ENCODE results near the gene MYT1. TPM values are rescaled to one million over a fixed set of nuclear protein-coding genes. Genes with fewer than 3 reads are reported as not detected.

The MYT1 gene
- total RNA-seq, 1 experiment from 2014 or later, result 0.69 TPM

DNA sequence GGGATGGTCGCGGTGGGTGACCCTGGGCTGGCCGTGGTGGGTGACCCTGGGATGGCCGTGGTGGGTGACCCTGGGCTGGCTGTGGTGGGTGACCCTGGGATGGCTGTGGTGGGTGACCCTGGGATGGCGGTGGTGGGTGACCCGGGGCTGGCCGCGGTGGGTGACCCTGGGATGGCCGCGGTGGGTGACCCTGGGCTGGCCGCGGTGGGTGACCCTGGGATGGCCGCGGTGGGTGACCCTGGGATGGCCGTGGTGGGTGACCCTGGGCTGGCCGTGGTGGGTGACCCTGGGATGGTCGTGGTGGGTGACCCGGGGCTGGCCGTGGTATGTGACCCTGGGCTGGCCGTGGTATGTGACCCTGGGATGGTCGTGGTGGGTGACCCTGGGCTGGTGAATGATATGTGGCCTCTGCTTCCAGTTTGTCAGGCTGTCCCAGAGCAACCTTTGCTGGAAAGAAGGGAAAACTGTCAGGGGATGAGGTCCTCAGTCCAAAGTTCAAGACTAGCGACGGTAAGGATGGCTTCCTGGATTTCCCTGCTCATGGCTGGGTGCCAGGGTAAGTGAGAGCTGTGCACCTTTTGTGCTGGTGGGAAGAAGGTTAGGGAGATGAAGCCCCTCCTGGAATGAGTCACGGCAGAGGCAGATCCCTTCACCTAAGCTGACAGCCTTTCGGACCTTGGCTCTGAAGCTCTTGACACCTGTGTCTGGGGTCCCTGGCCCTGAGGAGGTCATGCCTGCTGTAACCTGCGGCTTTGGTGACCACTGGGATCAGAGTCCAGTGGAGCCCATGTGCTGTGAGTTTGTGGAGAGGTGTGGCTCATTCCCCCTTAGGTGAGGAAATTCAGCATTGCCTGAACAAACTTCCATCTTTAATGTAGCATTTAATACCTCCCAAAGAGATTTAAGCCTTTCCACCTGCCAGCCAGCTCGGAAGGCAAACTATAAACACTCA, 72.2 kb downstream of the MYT1 start:
- H3K4me3 ChIP-seq (ENCODE audit: insufficient read depth, low read depth, low read length), result no peak overlapping the region
- H3K27me3 ChIP-seq (ENCODE audit: control insufficient read depth, insufficient read depth, low read length), result no peaks in the 10 kb centered on the region
- H3K36me3 ChIP-seq (replicated peaks; ENCODE audit: control insufficient read depth, insufficient read depth, low read length), result no peaks in the 10 kb centered on the region
- DNase-seq, result no peak

- Histone ChIP-seq H3K4me3 (ENCODE audit: insufficient read depth, low read depth, low read length) (no peak overlapping the region), H3K36me3 (replicated peaks; ENCODE audit: control insufficient read depth, insufficient read depth, low read length) (no peaks in the 10 kb centered on the region), H3K27me3 (ENCODE audit: control insufficient read depth, insufficient read depth, low read length) (no peaks in the 10 kb centered on the region)
- DNase-seq, result no peak
Observed at GRCh38 chr20:64237316-64237715, 73.1 kb downstream of the MYT1 start.

GRCh38 chr20:64238115-64238825, 74.0 kb downstream of the MYT1 start:
- peak; percentile 43 for DNase-seq
- Histone ChIP-seq H3K36me3 (replicated peaks; ENCODE audit: control insufficient read depth, insufficient read depth, low read length) (no peaks in the 10 kb centered on the region), H3K4me3 (ENCODE audit: insufficient read depth, low read depth, low read length) (no peak overlapping the region), H3K27me3 (ENCODE audit: control insufficient read depth, insufficient read depth, low read length) (no peaks in the 10 kb centered on the region)

- H3K36me3 ChIP-seq (replicated peaks; ENCODE audit: control insufficient read depth, insufficient read depth, low read length), result no peaks in the 10 kb centered on the region
- no peaks in the 10 kb centered on the region for H3K27me3 ChIP-seq (ENCODE audit: control insufficient read depth, insufficient read depth, low read length)
- H3K4me3 ChIP-seq (ENCODE audit: insufficient read depth, low read depth, low read length), result no peak overlapping the region
- peak; percentile 55 for DNase-seq
Observed at GRCh38 chr20:64238851-64239387, 74.7 kb downstream of the MYT1 start.

DNA sequence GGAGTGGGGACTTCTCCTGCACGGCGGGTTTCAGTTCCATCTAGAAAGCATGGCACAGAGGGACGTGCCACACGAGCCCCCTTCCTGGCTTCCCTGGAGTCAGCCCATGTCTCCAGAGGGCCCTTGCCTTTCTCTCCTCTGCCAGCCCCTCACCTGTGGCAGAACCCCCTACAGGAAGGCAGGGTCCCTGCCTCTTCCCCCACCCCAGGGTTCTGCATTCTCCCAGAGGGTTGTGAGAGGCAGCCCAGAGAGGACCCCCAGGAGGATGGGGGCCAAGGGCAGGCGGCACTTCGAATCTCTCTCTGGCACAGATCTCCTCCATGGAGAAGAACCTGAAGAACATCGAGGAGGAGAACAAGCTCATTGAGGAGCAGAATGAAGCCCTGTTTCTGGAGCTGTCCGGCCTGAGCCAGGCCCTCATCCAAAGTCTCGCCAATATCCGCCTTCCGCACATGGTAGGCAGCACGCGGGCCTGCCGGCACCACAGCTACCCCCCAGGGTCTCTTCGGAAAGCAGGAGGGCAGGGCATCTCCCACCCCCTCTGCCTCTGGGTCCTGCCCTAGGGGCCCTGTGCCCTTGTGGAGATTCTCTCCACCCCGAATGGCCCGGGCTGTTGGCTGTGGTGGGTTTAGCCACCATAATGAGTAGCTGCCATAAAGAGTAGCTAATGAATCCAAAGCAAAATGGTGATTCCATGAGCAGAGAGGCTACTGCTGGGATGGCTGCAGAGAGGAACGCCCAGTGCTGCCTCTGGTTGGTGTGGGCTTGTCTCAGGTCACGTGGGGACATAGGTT, 75.4 kb downstream of the MYT1 start:
- no peaks in the 10 kb centered on the region for H3K36me3 ChIP-seq (replicated peaks; ENCODE audit: control insufficient read depth, insufficient read depth, low read length)
- DNase-seq, result peak; percentile 31
- no peak overlapping the region for H3K4me3 ChIP-seq (ENCODE audit: insufficient read depth, low read depth, low read length)
- H3K27me3 ChIP-seq (ENCODE audit: control insufficient read depth, insufficient read depth, low read length), result no peaks in the 10 kb centered on the region

DNA sequence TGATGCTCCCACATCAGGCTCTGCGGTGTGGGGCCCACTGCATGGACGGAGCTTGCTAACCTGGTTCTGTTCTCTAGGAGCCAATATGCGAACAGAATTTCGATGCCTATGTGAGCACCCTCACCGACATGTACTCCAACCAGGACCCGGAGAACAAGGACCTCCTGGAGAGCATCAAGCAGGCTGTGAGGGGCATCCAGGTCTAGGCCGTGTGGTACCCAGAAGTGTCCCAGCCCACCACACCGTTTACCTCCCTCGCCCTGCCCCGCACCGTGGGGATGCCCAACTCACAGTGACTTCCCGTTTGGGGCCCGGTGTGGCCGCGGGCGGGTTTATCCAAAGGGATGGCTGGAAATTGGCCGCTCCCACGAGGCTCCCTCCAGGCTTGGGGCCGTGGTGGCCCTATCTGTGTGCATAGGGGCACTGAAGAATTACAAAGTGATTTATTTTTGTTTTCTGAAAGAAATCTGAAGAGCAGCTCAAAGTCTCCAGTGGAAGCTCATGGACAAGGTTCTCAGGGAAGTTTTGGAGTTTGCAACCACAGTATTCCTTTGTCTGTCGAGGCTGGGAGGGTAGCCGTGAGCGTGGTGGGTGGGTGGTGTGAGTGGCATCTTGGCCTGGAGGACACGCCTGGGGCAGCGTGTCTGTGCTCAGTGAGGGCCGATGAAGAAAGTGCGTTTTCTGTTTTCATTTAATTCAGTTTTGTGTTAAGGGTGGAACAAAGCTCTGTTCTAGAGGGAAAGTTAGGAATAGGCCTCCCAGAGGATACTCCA, 76.2 kb downstream of the MYT1 start:
- Histone ChIP-seq H3K4me3 (ENCODE audit: insufficient read depth, low read depth, low read length) (no peak overlapping the region), H3K36me3 (replicated peaks; ENCODE audit: control insufficient read depth, insufficient read depth, low read length) (no peaks in the 10 kb centered on the region), H3K27me3 (ENCODE audit: control insufficient read depth, insufficient read depth, low read length) (no peaks in the 10 kb centered on the region)
- DNase-seq, result peak; percentile 40

- DNase-seq, result peak; percentile 24
- H3K4me3 ChIP-seq (ENCODE audit: insufficient read depth, low read depth, low read length), result no peak overlapping the region
- H3K36me3 ChIP-seq (replicated peaks; ENCODE audit: control insufficient read depth, insufficient read depth, low read length), result no peaks in the 10 kb centered on the region
- H3K27me3 ChIP-seq (ENCODE audit: control insufficient read depth, insufficient read depth, low read length), result no peaks in the 10 kb centered on the region
Observed at GRCh38 chr20:64241061-64241460, 76.8 kb downstream of the MYT1 start.

DNA sequence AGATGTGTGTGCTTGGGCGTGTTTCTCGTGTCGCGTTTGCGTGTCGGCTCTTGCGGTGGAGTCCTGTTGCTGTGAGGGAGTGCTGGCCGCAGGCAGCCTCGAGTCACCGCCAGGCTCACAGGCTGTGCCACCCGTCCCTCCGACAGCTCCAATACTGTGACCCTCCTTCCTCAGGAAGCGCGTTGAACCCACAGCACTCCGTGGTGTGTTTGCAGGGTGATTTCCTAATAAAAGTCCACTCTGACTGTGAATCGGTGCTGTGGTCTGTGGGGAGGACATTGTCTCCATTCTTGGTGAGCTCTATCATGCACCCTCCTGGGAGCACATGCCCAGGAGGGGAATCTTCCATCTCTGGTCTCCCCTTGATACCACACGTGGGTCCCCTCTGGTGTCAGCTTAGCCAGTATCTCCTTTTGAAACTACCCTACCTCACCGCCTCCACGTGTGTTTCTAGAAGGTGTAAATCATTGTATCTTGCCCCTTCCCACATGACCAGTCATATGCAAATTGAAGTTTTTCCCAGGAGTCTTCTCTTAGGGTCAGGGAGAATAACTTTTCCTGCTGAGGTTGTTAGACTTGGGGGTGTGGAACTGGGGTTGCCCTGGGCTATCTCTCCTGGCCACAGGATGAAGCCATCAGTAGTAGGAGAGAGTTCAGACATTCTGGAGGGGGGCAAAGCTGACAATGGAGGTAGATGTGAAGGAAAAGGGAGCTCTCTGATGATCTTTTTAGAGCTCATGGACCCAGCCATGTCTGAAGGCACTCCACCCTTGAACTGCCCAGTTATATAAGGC, 77.9 kb downstream of the MYT1 start:
- peak; percentile 32 for DNase-seq
- Histone ChIP-seq H3K4me3 (ENCODE audit: insufficient read depth, low read depth, low read length) (no peak overlapping the region), H3K27me3 (ENCODE audit: control insufficient read depth, insufficient read depth, low read length) (no peaks in the 10 kb centered on the region), H3K36me3 (replicated peaks; ENCODE audit: control insufficient read depth, insufficient read depth, low read length) (no peaks in the 10 kb centered on the region)

DNA sequence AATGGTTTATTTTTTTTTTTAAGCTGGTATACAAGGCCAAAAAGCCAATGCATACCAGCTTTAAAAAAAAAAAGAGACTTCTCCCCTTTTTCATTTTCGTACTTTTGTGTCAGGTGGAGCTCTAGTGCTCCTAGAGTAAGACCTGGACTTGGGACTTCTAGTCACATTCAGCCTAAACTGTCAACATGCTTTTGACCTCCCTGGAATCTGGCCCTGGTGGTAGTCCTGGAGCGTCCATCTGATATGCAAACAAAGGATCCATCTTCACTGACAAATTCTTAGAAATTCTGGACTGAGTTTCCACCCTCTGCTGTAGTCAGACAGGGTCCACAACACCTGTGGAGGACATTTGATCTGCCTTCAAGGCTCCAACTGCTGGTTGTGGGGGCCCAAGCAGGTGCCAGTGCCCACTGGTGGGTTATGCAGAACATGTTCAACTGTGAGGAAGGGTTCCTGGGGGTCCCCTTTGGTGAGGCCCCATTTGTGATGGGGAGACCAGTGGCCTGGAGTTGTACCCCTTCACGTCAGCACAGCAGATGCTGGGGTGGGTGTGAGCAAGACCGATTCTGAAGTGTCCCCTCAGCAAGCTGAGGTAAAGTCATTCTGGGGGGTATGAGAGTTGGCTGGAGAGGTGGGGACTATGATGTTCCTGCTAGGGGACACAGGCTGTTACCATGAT, 78.7 kb downstream of the MYT1 start:
- Histone ChIP-seq H3K4me3 (ENCODE audit: insufficient read depth, low read depth, low read length) (no peak overlapping the region), H3K36me3 (replicated peaks; ENCODE audit: control insufficient read depth, insufficient read depth, low read length) (no peaks in the 10 kb centered on the region), H3K27me3 (ENCODE audit: control insufficient read depth, insufficient read depth, low read length) (no peaks in the 10 kb centered on the region)
- peak; percentile 19 for DNase-seq

- H3K36me3 ChIP-seq (replicated peaks; ENCODE audit: control insufficient read depth, insufficient read depth, low read length), result no peaks in the 10 kb centered on the region
- no peaks in the 10 kb centered on the region for H3K27me3 ChIP-seq (ENCODE audit: control insufficient read depth, insufficient read depth, low read length)
- no peak for DNase-seq
- H3K4me3 ChIP-seq (ENCODE audit: insufficient read depth, low read depth, low read length), result no peak overlapping the region
Observed at GRCh38 chr20:64244281-64244805, 80.1 kb downstream of the MYT1 start.

GRCh38 chr20:64244870-64245603, 80.8 kb downstream of the MYT1 start:
- DNase-seq, result peak; percentile 23

More at GRCh38 chr20:64244870-64245603, 80.8 kb downstream of the MYT1 start:
- Histone ChIP-seq H3K4me3 (ENCODE audit: insufficient read depth, low read depth, low read length) (no peak overlapping the region), H3K27me3 (ENCODE audit: control insufficient read depth, insufficient read depth, low read length) (no peaks in the 10 kb centered on the region), H3K36me3 (replicated peaks; ENCODE audit: control insufficient read depth, insufficient read depth, low read length) (no peaks in the 10 kb centered on the region)

Measured in H7 (cell line).